AG04450 (cell line): ENCODE data around the gene MXD1. TPM values are rescaled to one million over a fixed set of nuclear protein-coding genes. Genes with fewer than 3 reads are reported as not detected.

Experiments
- CTCF ChIA-PET: fragments of 300-600, 350-600 bp; formaldehyde crosslinking; extraction: SDS; loops from one replicate; lab custom pipeline; 2022; ENCODE audit warnings: antibody characterized with exemption, inconsistent platforms; lab: Charles Lee
- POLR2A ChIA-PET: fragments of 350-600 bp; formaldehyde crosslinking; extraction: SDS; loops from one replicate; lab custom pipeline; 2021; ENCODE audit warnings: antibody characterized with exemption, inconsistent platforms; lab: Yijun Ruan, JAX
- DNase-seq: peaks from one replicate; pipeline ENCODE4 v3.0.0-alpha.2; 2011; ENCODE audit warnings: low read depth, low spot score
- H3K27ac ChIP-seq: one replicate; pipeline ENCODE4 v1.5.1; 2012; ENCODE audit warnings: low read depth, low read length, control low read depth
- H3K27me3 ChIP-seq: one replicate; pipeline ENCODE4 v1.6.0; 2012; ENCODE audit warnings: low read length; ENCODE audit not compliant: control insufficient read depth, insufficient read depth
- H3K4me3 ChIP-seq: 2 replicates; pipeline ENCODE4 v1.5.1; 2011; ENCODE audit warnings: mild to moderate bottlenecking, low read depth, low read length, control low read depth
- H3K9me3 ChIP-seq: 2 replicates; pipeline ENCODE4 v1.5.1; 2012; ENCODE audit warnings: low read length; ENCODE audit not compliant: control insufficient read depth, insufficient read depth
- CTCF ChIP-seq: IDR thresholded peaks from 2 replicates; pipeline ENCODE4 v1.5.1; 2011; ENCODE audit warnings: low read depth, low read length, control low read depth, inconsistent platforms
- polyA plus RNA-seq: library from polyadenylated mRNA; depleted of rRNA; stranded (reverse); fragments of >200 nt; gene quantifications from 2 replicates; pipeline ENCODE4 v1.2.3, GENCODE V29; 2011

The MXD1 gene
- polyA plus RNA-seq, 1 experiment, result 9.8 TPM

- no peak for TF ChIP-seq CTCF
- peaks cover 4% of the 10 kb centered on the region for H3K27me3 ChIP-seq
- no peaks in the 10 kb centered on the region for H3K9me3 ChIP-seq
- no peak for DNase-seq
- ChIA-PET POLR2A (no interaction called here), CTCF (no interaction called here)
- no peak overlapping the region for H3K4me3 ChIP-seq
- H3K27ac ChIP-seq, result no peak overlapping the region
Observed at GRCh38 chr2:69972822-69973221, 57.9 kb downstream of the MXD1 start.

- POLR2A ChIA-PET, result no interaction called here
- CTCF ChIA-PET, result no interaction called here
- peak; percentile 27 for DNase-seq
- H3K9me3 ChIP-seq, result no peaks in the 10 kb centered on the region
- H3K27me3 ChIP-seq, result peaks cover 4% of the 10 kb centered on the region
- no peak for TF ChIP-seq CTCF
- H3K27ac ChIP-seq, result no peak overlapping the region
- H3K4me3 ChIP-seq, result no peak overlapping the region
Observed at GRCh38 chr2:69973335-69973735, 58.4 kb downstream of the MXD1 start.

- Histone ChIP-seq H3K27me3 (peaks cover 4% of the 10 kb centered on the region), H3K4me3 (no peak overlapping the region), H3K27ac (no peak overlapping the region), H3K9me3 (no peaks in the 10 kb centered on the region)
- DNase-seq, result no peak
- CTCF ChIA-PET, result interaction anchor here (0.5 kb wide), 1 partner anchor 211 kb away, joined by 3 read pairs; no protein-coding TSS in a partner anchor
- no peak for TF ChIP-seq CTCF
- POLR2A ChIA-PET, result interaction anchor here (1.0 kb wide), 1 partner anchor 61 kb away, joined by 3 read pairs; no protein-coding TSS in a partner anchor
Observed at GRCh38 chr2:69975136-69975852, 60.4 kb downstream of the MXD1 start.

GRCh38 chr2:69975853-69976462, 61.0 kb downstream of the MXD1 start:
- no peak overlapping the region for H3K4me3 ChIP-seq
- no peak for TF ChIP-seq CTCF
- POLR2A ChIA-PET, result interaction anchor here (1.0 kb wide), 1 partner anchor 61 kb away, joined by 3 read pairs; no protein-coding TSS in a partner anchor
- CTCF ChIA-PET, result interaction anchor here (0.5 kb wide), 1 partner anchor 210 kb away, joined by 3 read pairs; no protein-coding TSS in a partner anchor
- H3K9me3 ChIP-seq, result no peaks in the 10 kb centered on the region
- H3K27ac ChIP-seq, result no peak overlapping the region
- no peak for DNase-seq
- no peaks in the 10 kb centered on the region for H3K27me3 ChIP-seq

GRCh38 chr2:69977186-69977585, 62.3 kb downstream of the MXD1 start:
- CTCF ChIA-PET, result no interaction called here
- Histone ChIP-seq H3K4me3 (no peak overlapping the region), H3K27me3 (no peaks in the 10 kb centered on the region), H3K9me3 (no peaks in the 10 kb centered on the region), H3K27ac (no peak overlapping the region)
- TF ChIP-seq CTCF, result no peak
- DNase-seq, result no peak
- POLR2A ChIA-PET, result no interaction called here
